NCI-H526 (cell line): Measurements from ENCODE around the gene ATP9B.
"Not testable (repeated sequence)": the region's sequence is repeated elsewhere in the genome, so short reads cannot be mapped to it uniquely, and the experiment has no call there.

ENCODE experiments used
- DNase-seq, 2 experiments: peaks; one replicate each; lab custom pipeline; 2025; lab: John Stamatoyannopoulos, UW

Gene ATP9B

DNA sequence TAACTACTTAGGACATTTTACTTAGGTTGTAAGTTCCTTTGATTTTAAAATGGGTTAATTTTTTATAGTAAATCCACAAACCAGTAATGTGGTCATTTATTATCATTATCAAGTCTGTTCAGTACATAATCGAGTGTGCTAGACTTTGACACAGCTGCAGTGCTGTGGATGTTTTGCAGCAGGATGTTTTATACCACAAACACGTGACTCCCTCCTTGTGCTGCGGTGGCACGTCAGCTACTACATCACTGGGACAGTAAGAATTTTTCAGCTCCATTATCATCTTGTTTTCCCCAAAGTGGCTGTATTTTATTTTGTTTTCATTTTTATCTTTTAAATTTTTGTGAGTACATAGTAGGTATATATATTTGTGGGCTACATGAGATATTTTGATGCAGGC lies 70.0 kb downstream of the ATP9B start:
- DNase-seq = no peak

DNA sequence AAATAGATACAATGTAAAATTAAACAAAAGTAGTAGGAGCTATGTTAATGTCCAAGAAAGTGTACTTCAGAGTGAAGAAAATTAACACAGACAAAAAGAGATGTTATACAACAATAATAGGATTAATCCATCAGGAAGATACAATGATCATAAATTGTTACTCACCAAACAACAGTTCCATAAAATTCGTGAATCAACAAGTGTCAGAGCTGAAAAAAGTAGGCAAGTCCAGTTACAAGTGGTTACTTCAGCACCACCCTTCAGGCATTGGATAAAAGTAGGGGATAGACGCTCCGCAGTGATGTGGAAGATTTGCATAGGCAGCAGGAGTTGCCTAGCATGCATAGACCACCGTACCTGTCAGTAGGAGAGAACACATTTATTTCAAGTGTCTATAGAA lies 77.8 kb downstream of the ATP9B start:
- DNase-seq = no peak

DNA sequence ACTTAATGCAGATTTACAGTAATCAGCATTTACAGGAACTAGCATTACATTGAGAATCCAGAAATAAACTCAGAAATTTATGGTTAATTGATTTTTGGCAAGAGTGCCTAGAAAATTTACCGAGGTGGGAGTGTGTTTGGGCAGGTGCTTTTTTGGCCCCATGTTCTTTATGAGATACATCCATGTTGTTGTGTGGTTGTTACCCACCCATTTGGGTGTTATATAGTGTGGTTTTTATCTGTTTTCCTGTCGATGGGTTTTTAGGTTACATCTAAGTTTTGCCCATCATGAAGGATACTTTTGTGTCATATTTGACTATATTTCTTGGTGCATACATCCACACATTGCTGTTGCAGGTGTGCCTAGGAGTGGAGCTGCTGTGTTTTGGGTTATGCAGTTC lies 82.0 kb downstream of the ATP9B start:
- no peak for DNase-seq

DNA sequence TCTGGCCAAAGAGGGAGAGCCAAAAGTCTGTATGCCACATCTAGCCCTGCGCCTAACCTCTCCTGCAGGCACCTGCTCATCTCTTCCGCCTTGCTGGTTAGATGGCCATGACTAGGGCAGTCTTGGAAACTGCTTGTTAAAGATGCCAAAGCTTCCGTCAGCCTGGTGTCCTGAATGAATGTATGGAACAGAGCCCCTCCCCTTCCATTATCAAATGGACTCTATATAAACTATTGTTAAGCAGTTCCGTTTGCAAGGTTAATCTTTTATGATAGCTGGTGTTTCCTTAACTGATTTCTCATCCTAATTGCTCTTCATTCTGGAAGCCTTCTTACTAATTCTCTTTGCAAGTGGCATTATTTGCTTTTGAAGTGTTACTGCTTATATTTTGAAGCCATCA lies 87.1 kb downstream of the ATP9B start:
- DNase-seq = no peak

DNA sequence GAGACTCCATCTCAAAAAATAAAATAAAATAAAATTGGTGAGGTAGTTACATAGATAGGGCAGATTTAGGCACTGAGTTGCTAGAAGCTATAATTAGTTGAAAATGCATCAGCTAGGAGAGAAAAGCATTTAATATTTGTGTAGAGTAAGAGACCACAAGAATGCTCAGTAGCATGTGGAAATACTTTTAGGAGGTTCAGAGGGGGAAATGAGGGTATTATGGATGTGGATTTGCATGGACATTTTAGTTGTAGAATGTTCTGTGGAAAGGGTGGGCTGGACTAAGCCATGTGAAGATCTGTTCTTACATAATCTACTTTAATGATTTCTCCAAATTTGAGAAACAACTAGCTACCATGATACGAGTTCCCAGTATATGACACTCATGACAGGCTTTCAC lies 95.5 kb downstream of the ATP9B start:
- no peak for DNase-seq

DNA sequence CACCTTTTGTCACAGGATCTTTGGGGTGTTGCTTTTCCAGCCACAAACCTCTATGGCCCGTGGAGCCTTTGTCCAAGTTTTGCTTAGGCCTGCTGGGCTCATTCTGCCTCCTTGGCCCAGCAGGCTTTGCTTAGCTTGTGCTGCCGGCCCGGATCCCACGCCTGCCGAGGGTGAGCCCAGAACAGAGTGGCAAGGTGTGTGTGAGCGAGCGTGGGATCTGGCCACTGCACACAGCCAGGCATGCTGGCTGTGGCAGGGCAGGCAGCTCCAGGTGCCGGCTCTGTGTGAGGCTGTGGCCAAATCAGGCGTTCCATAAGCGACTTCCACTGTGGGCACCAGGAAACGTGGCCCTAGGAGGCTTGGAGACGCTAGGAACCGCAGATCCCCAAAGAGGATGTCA lies 97.5 kb downstream of the ATP9B start:
- DNase-seq = no peak

DNA sequence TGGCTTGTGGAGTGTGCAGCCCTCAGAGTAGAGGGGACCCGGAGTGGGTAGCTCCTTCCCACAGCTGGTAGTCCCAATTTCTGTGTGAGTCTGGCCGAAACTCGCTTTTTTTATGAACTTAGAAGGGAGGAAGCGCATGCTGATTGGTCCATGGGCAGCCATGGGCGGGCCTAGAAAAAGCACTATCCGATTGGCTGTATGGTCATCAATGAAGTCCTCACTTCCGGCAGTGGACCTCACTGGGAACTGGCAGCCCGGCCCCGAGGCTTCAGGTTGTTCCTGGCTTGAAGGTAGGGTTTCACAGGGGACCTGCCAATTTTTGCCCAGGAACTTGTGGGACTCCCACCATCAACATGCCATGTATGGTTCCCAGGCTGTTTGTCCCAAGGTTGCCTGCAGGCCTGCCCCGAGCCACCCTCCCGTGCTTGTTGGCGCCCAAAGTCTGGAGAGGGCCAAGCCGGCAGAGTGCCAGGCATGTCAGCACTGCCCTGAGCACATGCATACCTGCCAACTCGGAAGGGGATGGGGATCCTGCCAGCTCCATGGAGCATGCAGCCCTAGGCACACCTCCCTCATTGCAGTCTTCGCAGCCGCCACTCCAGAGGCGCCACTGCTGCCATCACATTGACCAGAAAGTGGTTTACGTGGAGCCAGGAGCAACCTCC lies 98.5 kb downstream of the ATP9B start:
- DNase-seq = no peak

DNA sequence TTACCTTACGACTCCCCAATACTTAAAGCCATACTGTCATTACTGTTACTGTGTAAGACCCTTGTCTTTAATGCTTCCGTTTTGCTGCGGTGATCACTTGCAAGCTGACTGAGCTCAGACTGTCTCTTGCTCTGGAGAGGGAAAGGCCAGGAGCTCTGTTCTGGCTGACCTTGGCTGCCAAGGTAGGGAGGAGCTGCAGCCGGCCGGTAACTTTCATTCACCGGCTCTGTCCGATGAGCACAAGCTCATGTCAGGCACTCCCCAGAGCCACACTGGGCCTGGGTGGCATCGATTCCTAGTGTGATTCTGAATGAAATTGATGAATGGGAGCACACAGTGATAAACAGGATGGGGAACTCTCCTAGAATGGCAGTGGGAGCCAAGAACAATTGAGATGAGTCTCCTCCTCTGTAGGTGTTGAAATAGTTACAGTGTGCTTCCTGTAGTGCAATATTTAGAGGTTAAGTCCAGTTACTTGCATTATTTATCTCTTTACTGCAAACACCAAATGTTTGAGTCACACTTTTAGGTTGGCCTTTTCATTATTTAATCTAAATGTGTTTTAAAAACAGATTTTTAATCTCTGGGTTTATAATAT lies 100.9 kb downstream of the ATP9B start:
- no peak for DNase-seq

DNA sequence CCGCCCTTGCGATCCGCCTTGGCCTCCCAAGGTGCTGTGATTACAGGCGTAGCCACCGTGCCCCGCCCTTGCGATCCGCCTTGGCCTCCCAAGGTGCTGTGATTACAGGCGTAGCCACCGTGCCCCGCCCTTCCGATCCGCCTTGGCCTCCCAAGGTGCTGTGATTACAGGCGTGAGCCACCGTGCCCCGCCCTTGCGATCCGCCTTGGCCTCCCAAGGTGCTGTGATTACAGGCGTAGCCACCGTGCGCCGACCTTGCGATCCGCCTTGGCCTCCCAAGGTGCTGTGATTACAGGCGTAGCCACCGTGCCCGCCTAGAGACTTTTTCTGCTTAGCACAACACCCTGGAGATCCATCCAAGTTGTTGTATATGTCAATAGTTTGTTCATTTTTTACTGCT lies 103.1 kb downstream of the ATP9B start:
- not testable (repeated sequence) for DNase-seq

DNA sequence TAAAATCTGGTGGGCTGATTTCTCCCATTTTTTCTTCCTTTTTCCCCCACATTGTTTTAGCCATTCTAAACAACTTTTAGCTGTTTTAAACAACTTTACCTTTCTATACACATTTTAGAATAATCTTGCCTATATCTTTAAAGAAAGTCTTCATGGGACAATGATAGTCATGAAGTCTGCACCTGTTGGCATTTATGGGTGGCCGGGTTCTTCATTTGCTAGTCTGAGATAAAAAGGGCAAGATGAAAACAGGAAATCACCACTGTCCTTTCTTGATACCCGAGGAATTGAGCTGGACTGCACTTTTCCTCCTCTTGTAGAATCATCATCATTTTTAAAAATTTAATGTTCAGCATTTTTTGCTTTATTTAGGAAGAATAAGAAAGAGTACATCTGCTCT lies 104.5 kb downstream of the ATP9B start:
- no peak for DNase-seq

DNA sequence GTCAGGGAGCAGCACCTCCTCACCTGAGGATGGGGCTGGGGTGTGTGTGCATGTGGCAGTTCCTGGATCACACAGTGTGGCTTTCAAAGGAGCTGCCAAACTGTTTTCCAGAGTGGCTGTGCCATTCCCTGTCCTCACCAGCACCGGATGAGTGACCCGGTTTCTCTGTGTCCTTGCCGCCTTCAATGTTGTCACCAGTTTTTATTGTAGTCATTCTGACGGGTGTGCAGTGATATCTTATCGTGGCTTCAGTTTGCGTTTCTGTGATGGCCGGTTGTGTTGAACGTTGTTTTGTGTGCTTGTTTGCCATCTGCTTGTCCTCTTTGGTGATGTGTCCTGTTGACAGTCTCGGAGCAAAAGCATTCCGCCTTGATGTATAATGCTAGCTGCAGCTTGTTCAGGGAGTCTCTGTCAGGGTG lies 108.9 kb downstream of the ATP9B start:
- DNase-seq = no peak

DNA sequence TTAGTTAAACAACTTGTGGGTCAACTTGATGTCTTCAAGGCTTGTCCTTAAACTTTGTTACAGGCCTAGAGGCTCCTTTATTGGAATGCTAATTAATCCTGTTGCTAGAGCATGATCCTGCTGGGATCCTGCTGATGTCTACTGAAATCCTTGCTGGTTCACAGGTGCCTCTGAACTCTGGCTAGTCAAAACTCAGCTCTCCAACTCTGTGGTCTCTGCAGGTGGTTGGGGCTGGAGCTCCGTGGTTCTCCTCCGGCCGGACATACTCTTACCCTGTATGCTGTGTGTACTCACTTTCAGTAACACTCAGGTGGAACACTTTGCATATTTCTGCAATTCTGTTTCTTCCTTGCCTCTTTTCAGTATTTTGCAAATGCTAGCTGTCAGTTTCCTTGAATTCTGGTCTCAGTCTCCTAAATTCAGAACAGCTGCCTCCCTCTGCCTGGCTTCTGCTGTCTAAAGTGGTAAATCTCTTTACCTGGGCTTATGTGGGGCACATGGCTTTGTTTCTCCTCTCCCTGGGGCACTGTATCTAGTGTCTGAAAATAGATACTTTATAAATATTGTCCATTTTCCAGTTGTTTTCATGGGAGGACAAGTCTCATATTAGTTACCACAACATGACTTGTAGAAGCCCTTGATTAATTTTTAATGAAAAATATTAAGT lies 113.0 kb downstream of the ATP9B start:
- no peak for DNase-seq

DNA sequence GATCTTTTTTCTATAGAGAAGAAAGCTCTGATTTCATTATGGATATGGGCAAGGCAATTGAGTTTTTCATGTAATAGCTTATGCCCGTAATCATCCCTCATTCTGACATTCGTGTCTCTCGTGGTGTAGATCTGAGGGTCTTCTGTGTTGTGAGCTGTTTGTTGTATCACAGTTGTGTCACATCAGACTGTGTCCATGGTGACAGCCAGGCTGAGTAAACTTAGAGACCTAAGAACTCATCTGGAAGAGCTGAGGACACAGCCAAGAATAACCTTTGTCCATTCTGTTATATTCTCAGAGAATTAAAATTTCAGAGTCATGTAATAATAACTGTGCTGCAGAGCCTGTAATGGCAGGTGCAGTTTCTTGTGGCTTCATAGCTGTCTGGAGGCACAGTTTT lies 116.5 kb downstream of the ATP9B start:
- DNase-seq = no peak

DNA sequence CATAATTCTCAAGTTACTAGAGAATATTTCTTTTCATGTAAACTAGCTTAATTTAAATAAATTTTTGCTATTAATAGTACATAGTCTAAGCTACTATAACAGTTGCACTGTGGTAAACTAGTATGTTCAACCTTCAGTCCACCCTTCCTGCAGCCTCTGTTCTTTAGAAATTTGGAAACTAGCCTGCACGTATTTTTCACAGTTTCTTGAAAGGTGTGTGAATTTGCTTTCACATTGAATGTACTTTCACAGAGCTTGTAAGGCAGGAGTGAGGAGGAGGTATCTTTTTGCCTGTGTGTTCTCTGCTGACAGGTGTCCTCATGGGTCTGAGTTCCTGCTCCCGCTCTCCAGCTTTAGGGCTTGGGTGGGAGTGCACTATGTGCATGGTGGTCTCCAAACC lies 117.5 kb downstream of the ATP9B start:
- DNase-seq = no peak

DNA sequence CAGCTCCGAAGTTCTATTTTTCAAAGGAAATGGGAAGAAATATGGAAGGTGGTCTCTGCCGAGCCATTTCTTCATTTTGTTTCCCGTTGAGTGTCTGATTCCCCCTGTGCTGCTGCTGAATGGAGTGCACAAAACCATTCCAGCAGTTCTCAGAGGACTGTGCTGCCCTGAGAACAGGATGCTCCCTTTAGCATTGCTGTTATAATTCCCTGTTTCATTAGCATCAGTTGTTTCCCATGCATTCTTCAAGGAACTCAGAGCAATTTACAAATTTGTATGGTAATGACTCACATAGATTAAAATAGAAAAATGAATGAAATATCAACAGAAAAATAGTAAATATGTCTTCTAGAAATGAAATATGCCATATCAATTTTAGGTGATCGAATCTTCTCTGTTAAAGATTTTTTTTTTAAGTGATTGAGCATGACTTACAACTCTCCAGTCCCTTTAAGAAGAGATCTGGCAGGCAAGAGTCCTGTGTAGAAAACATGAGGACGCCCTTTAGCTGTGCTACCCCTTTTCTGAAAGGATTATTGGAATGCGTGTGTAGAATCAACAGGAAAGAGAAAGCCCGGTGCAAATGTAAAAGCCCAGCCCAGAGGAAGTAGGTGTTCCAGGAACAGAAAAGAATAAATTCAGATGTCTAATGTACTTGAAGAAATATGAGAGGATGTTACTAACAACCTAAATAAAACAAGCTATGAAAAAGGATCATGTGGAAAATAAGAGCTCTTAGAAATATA lies 118.5 kb downstream of the ATP9B start:
- DNase-seq = no peak

DNA sequence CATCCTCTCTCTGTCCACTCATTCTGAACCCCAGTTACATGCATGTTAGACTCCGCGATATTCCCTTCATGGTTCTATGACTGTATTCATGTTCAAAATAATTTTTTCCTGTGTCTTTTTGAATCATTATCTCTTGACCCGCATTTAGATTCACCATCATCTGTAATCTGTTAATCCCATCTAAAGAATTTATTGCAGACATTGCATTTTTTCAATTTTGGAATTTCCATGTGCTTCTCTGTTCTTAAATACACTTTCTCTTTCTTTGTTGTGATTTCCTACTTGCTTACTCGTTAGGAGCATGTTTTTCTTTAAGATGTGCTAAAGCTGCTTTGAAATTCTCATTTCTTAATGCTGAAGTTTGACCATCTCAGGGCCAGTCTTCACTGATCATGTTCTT lies 122.2 kb downstream of the ATP9B start:
- DNase-seq = no peak

DNA sequence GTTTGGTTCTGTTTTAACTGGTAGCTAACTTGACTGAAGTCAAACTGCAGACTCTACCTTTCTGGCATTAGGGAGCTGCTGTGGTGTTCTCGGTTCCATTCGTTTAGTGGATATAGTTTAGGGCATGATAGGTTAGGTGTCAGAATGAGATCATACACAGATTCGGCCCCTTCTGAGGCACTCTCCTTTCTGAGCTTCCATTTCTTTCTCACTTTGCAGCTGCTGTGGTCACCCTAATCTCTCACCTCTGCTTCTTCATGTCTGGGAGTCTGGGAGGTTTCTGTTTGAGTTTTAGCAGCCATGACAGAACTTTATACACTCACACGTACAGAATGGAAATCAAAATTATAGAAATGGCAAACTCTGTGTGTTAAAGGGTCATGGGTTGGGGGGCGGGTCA lies 122.8 kb downstream of the ATP9B start:
- DNase-seq = no peak

DNA sequence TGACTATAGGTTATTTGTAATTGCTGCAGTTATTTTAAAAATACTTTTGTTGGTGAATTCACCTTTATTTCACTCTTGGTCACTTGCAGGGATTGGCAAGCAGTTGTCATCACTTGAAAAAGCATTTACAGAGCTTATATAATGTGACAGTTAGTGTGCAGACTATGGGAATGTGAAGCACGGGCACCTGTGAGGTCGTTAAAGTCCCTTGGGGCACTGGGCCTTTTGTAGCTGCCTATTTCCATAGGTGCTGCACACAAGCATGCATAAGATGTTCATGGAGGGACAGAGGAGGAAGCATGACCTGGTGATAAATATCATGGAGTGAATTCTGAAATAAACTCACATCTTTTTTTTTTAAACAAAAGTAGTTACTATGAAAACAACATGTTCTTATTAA lies 124.6 kb downstream of the ATP9B start:
- peak in 1 of 2 experiments; percentile 71 for DNase-seq

DNA sequence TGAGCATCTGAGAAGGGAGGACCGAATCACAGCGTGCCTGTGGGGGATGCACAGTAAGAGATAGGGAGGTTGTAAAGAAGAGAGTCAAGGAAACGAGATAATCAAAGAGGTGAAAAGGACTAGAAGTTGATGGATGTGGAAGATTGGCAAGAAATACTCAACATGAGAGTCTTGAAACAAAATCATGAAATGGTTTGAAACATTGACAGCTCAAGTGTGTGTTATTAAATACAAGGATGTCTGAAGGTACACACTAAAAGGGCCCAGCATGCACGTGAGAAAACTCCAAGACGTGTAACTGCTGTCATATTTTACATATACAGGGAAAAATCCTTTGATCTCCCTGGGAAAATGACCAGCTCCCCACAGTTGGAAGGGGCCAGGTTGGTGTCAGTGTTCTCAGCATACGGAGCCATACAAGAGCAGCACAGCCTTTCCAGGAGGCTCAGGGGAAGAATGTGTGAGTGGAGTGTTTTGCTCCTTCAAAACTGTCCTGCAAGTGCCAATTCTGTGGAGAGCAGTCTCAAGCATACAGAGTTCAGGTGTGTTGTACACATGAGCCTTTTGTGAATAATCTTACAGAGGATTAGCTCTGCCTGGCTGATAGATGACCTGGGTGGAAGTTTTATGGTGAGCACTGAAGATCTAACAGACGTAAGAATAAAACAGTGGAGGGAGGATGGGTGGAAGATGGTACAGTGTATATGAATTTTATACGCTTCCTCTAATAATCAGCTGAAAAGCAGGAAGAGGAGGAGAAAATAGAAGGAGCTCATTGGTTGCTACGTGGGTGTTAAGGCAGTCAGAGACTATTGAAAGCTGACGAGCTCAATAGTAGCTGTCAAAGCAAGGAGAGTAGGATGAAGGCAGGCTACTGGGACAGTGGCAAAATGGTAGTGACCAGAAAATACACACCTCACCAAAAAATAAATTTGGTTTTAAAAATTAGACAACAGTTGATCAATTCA lies 126.8 kb downstream of the ATP9B start:
- DNase-seq = no peak

DNA sequence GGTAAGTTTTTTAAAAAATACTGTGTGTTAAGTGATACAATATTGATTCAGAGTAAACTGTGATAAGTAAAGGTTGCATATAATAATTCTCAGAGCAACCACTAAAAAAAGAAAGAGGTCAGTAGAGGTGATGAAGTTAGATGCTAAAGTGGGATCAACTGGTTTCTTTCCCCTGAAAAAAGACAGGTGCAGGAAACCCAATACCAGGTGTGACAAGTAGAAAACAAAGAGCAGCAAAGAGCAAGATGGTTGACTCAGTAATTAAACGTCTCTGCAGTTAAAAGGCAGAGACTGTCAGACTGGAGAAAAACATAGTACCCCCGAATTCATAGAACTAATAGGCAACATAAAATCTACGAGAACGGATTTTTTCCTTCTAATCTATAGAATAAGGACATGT lies 128.3 kb downstream of the ATP9B start:
- DNase-seq = peak; percentile 6 to 30

DNA sequence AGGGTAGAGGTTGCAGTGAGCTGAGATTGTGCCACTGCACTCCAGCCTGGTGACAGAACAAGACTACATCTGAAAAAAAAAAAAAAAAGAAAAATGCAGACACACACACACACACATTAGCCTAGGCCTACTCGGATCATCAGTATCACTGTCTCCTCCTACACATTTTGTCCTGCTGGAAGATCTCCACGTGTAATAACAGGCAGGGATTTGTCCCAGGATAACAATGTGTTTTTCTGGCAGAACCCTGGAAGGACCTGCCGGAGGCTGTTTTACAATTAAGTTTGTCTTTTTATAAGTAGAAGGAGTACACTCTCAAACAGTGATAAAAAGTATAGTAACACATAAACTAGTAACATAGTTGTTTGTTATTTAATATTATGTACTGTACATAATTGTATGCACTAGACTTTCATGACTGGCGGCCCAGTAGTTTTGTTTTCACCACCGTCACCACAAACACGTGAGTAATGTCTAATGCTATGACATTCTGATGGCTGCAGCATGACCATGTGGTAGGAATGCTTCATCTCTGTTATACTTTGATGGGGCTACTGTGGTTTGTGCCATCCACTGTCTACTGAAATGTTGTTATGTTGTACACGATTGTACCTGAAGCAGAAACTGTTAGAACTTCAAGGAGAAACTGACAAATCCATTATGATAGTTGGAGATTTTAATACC lies 130.6 kb downstream of the ATP9B start:
- no peak for DNase-seq
